SHP77 (cell line): Measurements from ENCODE around the gene GPATCH2.

Experiments
- DNase-seq, 2 experiments: peaks; one replicate each; lab custom pipeline; 2025; lab: John Stamatoyannopoulos, UW

GPATCH2 gene

DNA sequence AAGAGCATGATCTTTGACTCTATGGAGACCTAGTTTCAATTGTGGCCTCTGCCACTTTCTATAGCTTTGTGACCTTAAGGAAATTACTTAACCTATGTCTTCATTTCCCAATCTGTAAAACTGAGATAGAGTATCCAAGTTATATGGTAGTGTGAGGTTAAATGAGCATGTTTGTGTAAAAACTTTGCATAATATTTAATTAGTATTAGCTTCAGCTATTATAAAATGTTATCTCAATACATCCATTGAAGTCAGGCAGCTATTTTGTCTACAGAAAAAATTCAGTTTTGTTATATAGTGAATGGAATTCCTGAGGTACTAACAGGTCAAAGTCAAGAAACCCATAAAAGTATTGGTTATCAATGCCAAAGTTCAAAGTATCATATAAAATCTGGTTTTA is 53.6 kb downstream of the GPATCH2 start:
- DNase-seq: no peak

DNA sequence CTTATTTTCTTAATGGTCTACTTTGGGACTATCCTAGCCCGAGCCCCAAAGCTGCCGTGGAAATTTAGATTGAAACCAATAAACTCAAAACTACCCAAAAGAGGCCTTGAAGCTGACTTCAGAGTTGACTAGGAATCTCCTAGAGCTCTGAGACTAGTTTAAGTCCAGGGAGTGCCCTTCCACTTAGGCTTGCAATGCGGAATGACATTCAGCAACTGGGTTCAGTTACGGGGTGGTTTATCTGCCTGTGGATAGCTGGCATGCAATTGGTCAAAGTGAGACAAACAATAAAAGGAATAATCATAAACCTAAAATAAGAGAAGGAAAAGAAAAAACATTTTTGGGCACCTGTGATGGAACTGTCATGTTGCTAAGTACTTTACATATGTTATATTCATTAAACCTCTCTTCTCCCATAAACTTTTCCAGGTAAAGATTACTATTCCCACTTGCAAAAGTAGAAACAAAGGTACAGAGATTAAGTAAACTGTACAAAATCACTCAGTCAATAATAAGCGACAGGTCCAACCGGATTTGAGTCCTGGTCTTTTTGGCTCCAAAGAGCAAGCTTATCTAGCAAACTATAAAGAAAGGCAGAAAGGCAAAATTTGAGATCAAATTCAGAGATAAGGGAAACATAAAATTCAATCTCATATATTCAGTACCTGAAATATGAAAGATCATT is 56.5 kb downstream of the GPATCH2 start:
- DNase-seq: no peak

DNA sequence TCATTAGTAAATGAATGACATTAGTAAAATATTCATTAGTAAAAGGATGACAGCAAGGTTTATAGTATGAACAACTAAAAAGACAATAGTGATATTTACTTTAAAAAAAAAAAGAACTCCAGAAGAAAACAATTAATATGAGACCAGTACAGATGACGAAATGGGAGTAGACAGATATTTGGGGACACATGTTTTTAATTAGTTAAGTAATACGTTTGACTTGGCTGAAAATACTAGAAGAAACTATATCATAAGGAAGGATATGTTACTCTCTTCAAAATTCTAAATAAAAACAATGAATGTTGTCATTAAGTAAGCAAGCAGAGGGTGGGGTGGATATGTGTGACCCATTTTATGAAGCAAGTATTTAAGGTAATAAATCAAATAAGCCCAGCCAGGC is 61.9 kb downstream of the GPATCH2 start:
- no peak for DNase-seq

- DNase-seq: no peak
Observed at GRCh38 chr1:217568200-217568599, 62.7 kb downstream of the GPATCH2 start.

DNA sequence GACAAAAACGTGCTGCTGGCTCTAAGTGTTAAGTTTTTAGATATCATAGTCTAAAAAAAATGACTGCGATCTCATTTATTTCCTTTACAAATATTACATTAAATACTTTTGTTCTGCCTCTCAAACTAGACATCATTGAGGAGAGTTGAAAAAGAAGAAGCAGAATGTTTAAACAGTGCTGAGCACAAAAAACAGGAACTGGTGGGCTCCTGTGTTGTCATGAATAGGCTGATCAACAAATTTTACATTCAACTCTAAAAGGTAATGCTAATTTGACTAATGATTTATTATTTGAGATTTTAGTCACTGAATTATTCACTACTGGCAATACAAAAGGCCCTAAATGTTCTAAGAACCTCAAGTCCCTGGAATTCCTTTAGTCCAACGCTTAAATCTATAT is 66.1 kb downstream of the GPATCH2 start:
- no peak for DNase-seq

GRCh38 chr1:217564207-217564606 is 66.7 kb downstream of the GPATCH2 start:
- no peak for DNase-seq

DNA sequence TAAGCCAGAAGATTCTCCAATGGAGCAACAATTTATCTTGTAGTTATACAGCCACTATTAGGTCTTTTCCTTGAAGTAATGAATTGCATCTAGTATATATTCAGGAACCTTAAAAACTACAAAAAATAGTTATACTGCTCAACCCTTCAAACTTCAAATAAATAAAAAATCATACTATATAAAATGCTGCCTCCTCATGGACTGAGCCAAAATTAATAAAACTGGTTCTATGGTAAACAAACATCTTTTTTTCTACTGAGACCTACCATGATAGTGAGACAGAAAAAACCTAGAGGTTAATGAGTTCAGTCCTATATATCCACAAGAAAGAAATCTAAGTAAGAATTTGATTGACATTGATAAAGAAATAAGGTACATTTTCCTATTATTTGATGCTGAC is 67.7 kb downstream of the GPATCH2 start:
- DNase-seq: no peak

- no peak for DNase-seq
Observed at GRCh38 chr1:217562229-217562878, 68.5 kb downstream of the GPATCH2 start.

- DNase-seq: no peak
Observed at GRCh38 chr1:217561446-217561845, 69.4 kb downstream of the GPATCH2 start.

GRCh38 chr1:217554849-217555248 is 76.0 kb downstream of the GPATCH2 start:
- no peak for DNase-seq

DNA sequence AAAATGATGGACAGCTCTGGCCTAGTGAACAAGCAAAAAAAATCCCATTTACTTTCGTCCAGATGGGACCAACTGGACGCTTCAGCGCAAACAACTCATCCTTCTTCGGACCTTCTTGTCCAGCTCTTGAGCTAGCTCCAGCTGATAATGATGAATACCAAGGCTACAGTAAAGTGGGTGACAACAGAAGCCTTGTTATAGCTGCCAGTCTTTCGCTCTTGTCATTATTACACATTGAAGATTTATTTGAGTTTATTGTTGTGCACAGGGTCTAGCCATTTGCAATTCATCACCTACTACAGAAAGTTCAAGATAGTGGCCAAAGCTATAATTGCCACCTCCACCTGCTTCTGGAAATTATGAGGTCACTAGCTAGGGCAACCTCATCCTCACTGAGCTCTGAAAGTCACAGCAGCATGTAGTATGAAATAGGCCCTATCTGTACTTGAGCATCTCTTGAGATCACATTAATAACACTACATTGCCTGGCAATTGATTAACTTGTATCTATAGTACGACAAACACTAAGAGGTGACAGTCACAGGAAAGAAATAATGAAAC is 76.9 kb downstream of the GPATCH2 start:
- peak in 1 of 2 experiments; percentile 7 for DNase-seq

GRCh38 chr1:217552339-217552951 is 78.4 kb downstream of the GPATCH2 start:
- no peak for DNase-seq

- no peak for DNase-seq
Observed at GRCh38 chr1:217542837-217543236, 88.1 kb downstream of the GPATCH2 start.

DNA sequence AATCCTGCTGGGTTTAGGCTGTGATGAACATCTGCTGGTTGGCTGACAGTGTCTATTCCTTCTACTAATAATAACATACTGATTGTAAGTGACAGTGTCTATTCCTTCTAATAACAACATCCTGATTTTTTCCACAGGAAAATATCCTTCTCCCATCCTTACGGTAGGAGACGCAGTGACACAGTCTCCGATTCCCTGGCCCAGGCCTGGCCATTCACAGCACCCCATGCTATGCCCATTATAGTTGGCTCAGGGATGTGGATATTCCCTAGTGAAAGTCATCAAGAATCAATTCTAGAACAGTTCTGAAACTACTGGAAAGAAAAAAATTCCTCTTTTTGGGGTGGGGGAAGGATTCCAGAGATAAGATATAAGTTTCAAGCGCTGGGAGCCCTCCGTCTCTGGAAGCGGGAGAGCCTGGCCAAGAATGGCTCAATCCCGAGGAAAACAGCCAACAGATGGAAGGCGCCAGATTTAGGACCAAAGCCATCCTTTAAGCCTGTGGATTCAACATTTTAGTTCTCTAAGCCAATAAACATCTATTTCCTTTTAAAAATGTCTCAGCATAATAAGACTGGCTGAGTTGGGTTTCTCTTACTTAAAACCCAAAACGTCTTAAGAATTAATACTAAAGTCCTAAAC is 88.6 kb downstream of the GPATCH2 start:
- no peak for DNase-seq

GRCh38 chr1:217540321-217540720 is 90.6 kb downstream of the GPATCH2 start:
- no peak for DNase-seq

GRCh38 chr1:217539510-217539909 is 91.4 kb downstream of the GPATCH2 start:
- DNase-seq: no peak

GRCh38 chr1:217535601-217536377 is 95.1 kb downstream of the GPATCH2 start:
- DNase-seq: no peak

GRCh38 chr1:217534566-217534965 is 96.3 kb downstream of the GPATCH2 start:
- no peak for DNase-seq

DNA sequence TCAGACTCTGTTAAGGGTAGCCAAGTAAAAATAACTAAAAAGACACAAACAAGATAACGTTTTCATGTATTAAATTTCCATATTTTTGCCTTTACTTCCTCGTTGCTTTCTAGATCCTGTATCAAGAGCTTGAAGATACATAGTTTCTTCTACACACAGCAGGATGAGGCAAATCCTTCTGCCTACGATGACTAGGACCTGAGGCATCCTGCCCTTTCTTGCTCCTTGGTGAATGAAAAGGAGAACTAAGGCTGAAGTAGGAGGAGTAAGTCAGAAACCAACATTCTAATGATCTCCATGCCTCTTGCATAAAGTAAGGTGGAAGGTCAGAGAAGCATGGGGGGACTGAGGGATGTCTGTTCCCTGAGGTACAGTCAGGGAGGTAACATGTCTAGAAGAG is 102.6 kb downstream of the GPATCH2 start:
- DNase-seq: no peak

DNA sequence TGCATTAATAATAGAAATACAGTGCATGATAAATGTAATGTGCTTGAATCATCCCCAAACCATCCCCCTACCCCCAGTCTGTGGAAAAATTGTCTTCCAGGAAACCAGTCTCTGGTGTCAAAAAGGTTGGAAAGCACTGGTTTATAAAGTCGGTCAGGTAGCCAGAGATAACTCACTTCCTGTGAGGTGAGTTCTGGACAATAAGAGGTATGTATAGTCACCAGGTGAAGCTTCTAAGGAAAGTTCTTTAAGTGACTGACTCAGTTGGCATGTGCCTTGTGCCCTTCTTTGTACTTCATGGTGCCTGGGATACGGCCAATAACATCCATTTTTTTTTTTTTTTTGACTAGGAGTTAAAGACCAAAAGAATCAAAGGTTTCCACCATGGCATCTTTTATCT is 103.7 kb downstream of the GPATCH2 start:
- DNase-seq: no peak

GRCh38 chr1:217526636-217527035 is 104.3 kb downstream of the GPATCH2 start:
- peak in 1 of 2 experiments; percentile 26 for DNase-seq
